HL-60/S4 (cell line): Measurements from ENCODE around the gene PIP5K1B.

ENCODE experiments used
- in situ Hi-C: fragments of 300-500 bp; cut with MboI; formaldehyde crosslinking; loops from 2 replicates; pipeline ENCODE4 v1.14.3; 2022; ENCODE audit warnings: low sequenced_read_pairs

PIP5K1B gene

DNA sequence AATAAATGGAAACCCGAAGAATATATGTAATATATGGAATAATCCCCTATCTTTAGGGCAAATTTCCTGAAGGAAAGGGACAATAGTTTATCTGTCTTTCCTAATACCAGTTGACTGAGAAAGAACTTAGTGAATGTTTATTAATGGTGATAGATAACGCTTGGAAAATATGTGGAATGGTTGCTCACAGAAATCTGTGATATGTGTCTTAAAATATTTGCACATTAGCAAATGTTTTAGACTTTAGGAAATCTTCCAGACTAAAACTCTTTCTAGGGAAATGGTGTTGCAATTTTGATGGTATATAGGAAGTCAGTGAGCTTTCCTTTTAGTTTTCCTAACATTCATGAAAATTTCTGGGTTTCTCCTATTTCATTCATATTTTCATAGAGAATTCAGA lies 90.4 kb downstream of the PIP5K1B start:
- in situ Hi-C loops: no loop called here

DNA sequence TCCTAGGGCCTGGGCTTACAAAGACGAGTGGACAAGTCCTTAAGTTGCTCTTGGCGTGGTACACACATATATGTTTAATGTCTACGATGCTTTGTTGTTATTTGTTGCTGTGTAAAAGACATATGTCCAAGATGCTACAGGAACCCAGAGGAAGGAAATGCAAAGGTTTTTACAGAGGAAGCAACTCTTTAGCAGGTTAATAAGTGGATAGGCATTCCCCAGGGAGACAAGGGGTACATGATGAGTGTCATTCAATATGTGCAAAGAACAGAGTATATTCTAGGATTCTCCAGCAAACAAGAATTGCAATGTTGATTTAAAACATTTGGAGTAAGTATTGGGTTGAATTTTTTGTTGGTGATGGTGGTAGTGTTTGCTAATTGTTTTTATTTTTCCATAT lies 92.1 kb downstream of the PIP5K1B start:
- in situ Hi-C loops: no loop called here

DNA sequence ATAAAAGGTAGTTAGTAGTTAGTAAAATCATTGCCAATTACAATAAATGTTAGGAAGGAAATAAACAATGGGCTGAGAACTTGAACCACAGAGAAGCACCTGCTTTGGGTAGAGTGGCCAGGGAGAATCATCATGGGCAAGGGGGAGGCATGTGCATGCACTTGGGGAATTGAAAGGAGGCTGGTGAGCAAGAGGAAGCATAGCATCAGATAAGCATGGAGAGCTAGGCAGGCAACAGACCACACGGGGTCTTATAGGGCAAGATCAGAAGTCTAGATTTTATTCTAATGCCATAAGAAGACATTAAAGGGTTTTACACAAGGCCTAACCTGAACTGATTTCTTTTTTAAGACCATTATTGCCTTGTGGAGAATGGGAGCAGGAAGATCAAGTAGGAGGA lies 93.4 kb downstream of the PIP5K1B start:
- in situ Hi-C loops: no loop called here

DNA sequence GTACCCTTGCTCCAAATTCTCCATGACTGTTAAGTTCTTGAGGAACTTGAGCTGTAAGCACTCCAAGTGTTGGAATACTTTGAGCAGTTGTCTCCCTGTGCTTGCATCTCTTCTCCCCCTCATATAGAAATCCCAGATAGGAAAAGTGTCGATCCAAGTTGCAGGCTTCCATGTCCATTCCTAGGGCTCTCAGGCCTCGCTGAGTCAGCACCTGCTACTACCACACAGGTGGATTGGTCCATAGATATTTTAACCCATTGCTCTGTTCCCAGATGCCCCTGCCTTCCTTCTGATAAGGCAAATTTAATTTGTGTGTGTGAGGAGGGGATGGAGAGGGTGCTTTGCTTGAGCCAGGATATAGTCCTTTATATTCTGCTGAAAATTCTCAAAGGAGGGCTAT lies 95.8 kb downstream of the PIP5K1B start:
- in situ Hi-C loops: no loop called here

DNA sequence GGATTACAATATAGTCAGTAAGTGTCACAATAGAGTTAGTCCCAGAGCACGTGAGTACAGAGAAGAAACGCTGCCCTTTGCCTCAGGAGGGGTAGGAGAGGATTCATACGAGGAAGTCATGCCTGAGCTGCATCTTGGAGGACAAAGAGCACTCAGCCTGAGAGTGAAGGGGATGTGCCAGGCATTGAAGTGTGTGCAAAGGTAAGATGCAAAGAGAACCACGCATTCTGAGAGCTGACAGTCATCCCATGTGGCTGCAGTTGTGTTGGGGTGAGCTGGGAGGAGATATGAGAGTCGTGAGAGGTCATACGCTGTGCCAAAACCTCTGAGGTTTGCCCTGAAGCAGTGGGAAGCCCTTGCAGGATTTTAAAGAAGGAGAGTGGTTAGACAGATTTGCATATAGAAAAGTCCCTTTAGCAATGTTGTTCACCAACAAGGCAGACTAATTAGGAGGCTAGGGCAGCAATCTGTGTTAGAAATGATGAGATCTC lies 97.5 kb downstream of the PIP5K1B start:
- in situ Hi-C loops: no loop called here

DNA sequence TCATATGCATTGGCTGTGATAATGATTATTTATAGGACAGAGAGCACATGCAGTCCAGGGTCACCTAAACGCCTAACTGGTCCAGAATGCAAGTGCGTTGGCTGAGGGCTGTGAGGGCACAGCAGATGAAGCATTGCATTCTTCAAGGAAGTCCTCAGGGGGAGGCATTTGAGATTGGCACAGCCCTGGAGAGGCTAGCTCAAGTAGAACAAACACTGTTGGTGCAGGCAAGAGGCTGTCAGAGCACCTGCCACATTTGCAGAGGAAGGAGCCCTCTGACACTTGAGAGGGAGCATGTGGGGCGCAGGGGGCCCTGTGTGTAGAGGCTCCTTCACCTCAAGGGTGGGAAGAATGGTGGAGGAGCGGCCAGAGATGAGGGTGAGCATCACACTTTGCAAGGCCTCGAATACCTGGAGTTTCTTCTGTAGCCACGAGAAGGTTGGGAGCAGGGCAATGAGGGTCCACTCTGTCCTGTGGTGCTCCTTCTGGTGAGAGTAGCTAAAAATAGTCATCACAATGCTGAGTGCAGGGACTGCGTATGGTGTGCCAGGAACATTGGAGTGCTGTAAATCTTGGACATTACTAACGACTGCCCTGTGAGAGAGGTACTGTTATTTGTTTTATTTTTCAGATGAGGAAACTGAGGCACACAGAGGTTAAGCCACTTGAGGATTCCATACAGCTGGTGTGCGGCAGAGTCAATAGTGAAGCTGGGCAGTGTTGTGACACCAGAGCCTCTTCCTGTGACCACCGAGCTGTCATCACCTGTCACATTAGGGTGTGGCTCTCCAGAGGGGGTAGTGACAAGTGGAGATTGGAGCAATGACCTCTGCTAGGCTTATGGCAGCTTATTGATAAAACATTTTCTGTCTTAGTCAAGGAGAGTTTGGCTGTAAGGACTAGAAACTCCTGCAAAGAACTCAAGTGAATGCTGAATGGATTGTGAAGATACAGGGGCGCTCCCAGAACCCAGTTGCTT lies 100.2 kb downstream of the PIP5K1B start:
- in situ Hi-C loops: no loop called here

DNA sequence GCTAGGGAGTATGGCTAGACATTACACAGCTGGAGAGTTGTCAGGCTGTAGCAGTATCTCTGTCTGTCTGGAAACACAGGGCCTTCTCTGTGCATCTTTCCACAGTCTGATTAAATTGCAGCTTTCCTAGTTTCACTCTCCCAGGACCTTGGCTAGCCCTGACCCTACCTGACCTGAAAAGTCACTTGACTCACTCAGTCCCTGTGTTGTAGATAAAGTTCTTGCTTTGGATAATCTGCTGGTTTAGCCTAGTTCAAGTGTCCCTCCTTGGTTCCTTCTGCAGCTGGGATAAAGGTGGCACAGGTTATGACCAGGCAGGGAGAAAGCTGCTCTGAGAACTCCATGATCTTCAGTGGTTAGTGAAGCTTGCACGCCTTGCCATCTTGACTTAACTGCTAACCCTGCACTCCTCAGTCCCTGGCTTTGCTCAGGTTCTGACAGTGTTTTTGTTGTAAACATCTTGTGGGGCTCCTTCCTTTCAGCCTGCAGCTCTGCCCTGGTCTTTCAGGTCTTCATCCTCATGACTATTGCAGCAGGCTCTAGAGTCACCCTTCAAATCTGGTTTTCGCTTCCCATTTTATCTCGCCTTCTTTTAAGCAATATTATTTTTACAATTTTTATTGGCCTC lies 101.0 kb downstream of the PIP5K1B start:
- in situ Hi-C loops: no loop called here

DNA sequence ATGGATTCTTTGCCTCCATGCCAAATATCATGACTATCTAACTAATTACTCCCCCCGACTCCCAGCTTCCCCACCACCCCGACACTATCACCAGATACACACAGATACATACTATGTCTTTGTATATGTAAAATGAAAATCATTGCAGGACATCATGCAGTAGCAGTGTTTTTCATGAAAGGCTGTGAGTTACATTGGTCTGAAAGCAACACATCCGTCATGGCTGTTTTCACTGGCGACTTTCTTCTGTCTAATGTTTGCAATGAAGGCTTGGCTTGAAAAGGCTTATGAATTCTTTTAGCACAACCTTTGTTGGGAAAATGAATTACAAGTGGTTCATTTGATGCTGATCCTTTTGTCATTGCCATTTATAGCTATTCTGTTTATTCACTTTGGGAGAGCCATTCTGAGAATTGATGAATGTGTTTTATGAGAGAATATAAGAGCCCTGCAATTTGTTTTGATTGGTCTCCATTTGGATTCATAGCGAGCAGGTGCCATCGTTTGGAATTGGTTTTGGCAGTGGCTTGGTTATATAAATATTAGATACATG lies 103.4 kb downstream of the PIP5K1B start:
- in situ Hi-C loops: no loop called here

DNA sequence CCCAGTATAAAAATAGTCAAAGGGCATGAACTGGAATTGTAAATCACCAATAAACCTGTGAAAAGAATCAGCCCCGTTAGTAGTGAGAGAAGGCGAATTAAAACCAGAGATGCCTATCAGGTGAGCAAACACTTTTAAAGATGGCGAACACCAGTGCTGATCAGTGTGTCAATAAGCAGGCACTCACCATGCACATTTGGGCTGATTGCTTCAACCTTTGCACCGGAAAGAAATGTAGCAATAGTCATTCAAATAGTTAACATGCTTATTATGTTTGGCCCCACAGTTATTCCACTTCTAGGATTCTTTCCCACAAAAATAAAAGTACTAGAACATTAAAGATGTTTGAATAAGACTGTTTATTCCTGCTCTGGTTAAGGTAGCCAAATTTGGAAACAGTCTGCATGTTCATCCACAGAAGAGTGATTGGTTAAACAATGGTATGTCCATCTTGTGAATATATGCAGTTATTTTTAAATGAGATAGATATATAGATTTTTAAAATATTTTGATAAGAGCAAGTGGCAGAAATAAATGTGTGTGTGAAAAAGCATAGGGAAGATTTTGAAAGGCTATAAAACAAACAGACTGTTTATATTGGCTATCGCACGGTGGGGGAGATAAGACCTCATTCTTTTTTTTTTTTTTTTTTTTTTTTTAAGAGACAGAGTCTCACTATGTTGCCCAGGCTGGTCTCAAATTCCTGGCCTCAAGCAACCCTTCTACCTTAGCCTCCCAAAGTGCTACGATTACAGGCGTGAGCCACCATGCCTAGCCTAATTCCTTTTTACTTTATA lies 112.2 kb downstream of the PIP5K1B start:
- in situ Hi-C loops: no loop called here

DNA sequence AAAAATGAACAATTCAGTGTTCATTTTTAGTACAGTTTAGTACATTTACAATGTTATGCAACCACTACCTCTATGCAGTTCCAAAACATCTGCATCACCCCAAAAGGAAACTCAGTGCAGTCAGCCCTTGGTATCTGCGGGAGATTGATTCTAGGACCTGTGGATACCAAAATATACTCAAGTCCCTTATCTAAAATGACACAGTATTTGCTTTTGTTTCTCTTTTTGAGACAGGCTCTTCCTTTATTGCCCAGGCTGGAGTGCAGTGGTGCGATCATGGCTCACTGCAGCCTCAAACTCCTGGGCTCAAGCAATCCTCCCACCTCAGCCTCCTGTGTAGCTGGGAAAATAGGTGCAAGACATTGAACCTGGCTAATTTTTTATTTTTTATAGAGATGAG lies 114.0 kb downstream of the PIP5K1B start:
- in situ Hi-C loops: no loop called here

DNA sequence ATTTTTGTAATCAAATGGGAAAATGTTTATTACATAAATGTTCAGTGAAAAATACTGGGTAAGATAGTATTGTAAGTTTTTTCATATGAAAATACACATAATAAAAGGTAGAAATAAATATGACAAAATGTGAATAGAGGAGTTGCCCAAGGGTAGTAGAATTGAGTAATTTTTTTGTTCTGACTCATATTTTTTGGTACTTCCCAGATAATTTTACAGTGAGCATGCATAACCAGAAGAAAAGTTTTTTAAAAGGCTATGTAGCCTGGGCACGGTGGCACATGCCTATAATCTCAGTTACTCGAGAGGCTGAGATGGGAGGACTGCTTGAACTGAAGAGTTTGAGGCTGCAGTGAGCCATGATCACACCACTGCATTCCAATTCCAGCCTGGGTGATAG lies 116.9 kb downstream of the PIP5K1B start:
- in situ Hi-C loops: no loop called here

DNA sequence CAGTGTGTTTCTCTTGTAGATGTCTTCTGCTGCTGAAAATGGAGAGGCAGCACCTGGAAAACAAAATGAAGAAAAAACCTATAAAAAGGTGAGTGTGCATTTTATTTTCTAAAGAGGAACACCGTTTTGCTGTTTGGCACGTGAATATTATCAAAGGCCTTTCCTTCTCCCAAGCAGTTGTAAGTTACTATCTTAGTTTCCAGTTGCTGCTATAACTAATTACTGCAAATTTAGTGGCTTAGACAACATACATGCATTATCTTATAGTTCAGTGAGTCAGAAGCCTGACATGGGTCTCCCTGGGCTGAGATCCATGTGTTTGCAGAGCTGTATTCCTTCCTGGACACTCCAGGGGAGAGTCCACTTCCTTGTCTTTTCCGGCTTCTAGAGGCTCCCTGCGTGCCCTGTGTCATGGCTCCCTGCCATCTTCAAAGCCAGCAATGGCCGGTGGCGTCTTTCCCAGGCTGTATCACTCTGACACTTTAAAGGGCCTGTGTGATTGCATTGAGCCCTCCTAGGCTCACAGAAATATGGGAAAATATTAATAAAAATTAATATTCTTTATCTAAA lies 117.6 kb downstream of the PIP5K1B start:
- in situ Hi-C loops: no loop called here

DNA sequence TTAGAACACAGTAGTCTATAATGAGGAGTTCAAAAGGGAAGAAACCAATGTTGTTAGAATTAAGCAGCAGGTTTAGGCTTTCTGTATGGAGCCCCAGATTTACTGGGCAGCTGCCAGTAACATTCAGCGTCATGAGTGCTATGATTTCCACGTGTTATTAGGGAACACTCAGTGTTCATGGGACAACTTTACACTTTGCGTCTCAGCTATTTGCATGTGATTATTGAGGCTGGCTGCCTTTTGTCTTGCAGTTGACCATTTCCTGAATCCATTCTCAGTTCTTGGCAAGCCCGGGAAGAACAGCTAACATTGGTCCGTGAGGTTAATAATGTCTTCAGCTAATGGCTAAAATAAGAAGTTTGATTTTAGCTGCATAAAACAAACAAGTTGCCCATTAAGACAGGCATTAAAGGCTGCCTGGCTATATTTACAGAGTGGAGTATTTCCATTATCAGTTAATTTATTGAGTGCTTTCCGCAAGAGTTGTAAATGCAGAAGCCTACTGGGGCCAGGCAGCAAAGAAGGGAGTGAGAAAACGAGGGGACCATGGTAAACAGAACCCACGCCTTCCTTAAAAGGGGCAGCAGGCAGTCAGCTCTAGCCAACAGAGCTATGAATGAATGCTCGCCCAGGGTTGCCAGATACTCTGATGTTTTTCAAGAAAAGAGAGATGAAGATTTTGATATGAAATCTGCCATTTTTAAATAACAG lies 120.9 kb downstream of the PIP5K1B start:
- in situ Hi-C loops: no loop called here

DNA sequence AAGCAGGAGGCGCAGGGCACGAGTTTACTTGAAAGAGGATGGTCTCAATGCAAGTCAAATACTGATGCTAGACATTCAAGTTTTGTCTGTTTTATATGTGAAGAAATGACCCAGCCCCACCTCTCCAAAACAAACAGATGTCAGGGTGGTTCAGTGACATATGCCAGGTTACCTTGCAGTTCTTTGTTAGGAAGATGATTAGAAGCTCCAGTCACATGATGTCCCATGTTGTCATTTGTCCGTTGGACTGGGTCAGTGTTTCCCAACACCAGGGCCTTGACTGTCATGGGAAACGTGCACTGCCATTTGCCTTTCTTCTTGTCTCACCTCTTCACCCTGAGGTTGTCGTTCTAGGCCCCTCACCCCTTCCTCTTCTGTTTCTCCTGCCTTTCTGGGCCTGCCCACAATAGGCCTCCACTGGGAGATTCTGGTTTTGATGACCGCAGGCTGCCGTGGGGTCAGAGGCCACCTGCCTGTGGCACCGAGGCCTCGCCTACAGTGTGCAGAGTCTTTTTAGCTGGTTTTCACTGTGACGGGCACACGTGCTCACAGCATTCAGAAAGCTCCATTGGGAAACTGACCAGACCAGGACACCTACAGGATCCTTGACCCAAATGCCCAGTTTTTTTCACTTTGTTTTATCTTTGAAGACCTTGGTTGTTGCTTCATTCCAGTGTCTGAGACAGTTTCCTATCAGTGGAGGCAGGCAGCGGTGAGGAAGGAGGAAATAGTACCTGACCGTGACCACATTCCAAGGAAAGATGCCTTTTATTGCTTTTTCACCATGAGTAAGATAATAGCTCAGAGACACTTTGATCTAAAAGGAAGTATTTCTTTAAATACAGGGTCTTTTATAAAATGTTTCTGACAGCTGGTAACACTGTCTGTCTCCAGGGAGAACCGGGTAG lies 123.1 kb downstream of the PIP5K1B start:
- in situ Hi-C loops: no loop called here

DNA sequence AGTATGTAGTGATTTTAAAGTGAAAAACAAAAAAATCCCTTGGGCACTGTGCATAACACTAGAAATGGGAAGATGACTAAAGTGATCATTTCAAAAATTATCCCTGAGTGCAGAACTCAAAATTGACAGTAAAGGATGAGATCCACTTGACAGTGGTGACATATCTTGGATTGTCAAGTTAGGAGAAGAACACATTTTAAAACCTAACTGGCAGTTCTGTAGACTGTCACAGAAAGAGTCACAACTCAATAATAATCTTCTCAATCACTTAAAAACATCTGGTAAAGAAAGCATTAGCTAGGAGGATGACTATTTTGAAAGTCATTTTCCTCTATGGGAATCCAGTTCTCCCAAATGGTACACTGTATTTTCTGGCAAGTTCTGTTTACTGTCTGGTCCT lies 127.1 kb downstream of the PIP5K1B start:
- in situ Hi-C loops: no loop called here

DNA sequence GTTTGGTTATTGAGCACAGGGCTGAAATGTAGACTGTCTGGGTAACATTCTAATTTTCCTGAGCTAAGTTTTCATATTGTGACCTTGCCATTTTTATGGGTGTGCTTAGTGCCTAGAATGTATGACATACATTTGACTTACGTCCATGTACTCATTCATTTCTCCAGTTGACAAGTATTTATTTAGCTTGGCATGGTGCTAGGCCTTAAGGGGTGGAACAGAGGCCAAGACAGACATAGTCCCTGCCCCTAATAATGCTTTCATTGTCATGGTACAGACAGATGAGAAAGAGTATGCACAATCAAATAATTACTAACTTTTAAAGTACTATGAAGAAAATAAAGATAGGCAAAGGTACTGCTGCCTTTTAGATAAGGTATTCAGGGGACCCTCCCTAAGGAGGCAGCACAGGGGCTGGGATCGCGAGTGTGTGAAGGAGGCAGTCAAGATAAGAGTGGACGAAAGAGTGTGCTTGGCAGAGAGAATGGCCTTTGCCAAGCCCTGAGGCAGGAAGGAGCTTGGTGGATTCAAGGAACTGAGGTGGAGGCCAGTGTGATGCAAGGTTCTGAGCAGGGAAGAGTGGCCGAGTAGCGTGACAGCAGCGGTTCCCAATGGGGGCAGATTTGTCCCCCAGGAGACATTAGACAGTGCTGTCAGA lies 128.0 kb downstream of the PIP5K1B start:
- in situ Hi-C loops: no loop called here

DNA sequence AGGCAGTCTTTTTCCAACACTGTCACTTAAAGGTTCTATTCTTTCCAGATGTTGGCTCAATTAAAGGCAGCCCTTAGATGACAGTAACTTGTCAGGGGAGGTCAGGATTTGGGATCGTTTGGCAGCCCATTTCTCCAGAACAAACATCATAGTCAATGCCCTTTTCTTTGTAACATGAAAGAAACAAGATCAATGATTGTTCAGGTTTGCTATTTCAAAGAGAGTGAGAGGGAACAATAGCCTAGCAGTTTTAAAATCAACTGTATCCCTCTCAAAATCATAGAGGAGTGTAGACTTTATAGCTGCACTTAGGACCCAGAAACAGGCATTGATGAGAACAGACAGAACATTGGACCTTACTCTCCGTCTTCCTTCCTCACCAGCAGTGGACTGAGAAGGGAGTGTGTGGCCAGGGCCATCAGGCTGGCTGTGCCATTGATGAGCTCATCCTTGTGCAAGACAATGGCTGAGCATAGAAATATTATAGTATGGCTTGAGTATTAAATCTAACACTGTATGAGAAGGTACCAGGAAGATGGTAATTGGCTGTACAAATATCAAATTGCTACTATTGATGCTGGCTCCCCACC lies 130.0 kb downstream of the PIP5K1B start:
- in situ Hi-C loops: no loop called here

DNA sequence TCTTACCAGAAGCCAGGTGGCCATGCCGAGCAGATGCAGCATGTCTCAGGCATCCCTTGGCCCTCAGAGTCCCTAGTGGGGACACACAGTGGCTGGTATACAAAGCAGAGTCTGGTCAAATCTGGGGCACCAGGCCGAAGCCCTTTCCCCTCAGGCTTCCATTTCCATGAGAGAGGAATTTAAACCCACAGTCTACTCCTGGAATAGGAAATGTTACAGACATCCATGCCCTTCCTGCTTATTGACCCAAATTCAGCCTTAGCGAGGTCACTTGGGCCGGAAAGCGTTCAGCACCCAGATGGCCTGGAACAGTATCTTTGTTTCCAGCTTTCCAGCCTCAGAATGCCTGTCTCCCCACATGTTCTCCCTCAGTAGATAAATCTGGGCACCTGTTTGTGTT lies 131.7 kb downstream of the PIP5K1B start:
- in situ Hi-C loops: no loop called here
